ENCODE results near the gene CLDN6.

The CLDN6 gene

DNA sequence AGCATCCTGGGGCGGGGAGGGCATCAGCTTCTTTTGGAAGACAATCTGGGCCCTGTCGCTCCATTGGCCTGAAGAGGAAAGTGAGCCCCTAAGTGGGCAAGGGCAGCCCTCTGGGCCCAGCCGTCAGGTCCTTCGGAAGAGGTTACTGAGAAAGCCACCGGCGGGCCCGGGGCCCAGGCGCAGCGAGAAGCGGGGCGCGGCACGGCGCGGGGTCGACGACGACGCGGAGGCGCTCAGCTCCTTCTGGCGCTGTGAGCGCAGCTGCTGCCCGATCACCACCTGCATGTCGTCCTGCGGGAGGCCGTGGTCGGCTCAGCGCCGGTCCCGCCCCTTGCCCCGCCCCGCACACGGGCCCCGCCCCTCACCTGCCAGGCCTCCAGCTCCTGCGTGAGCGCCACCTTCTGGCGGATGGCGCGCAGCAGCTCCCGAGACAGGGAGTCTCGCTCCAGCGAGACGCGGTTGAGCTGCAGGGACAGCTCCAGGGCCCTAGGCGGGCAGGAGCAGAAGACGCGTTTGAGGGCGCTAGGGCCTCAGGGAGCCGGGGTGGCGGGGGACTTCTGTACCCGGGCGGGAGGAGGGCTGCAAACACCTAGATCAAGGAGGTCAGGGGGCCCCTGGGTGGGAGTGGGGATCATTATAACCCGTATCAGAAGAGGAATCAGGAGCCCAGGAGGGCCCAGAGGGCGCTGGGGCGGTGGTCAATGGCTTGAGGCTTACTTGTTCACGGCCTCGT is 10.2 kb upstream of the CLDN6 start:
- peak; percentile 17 for DNase-seq (ENCODE audit: low read depth)

GRCh38 chr16:3027489-3027795 is 9.5 kb upstream of the CLDN6 start:
- no peak for DNase-seq (ENCODE audit: low read depth)

- DNase-seq (ENCODE audit: low read depth), result no peak
Observed at GRCh38 chr16:3026609-3027488, 8.9 kb upstream of the CLDN6 start.

GRCh38 chr16:3026003-3026378 is 8.0 kb upstream of the CLDN6 start:
- no peak for DNase-seq (ENCODE audit: low read depth)

GRCh38 chr16:3025032-3026002 is 7.3 kb upstream of the CLDN6 start:
- DNase-seq (ENCODE audit: low read depth), result no peak

DNA sequence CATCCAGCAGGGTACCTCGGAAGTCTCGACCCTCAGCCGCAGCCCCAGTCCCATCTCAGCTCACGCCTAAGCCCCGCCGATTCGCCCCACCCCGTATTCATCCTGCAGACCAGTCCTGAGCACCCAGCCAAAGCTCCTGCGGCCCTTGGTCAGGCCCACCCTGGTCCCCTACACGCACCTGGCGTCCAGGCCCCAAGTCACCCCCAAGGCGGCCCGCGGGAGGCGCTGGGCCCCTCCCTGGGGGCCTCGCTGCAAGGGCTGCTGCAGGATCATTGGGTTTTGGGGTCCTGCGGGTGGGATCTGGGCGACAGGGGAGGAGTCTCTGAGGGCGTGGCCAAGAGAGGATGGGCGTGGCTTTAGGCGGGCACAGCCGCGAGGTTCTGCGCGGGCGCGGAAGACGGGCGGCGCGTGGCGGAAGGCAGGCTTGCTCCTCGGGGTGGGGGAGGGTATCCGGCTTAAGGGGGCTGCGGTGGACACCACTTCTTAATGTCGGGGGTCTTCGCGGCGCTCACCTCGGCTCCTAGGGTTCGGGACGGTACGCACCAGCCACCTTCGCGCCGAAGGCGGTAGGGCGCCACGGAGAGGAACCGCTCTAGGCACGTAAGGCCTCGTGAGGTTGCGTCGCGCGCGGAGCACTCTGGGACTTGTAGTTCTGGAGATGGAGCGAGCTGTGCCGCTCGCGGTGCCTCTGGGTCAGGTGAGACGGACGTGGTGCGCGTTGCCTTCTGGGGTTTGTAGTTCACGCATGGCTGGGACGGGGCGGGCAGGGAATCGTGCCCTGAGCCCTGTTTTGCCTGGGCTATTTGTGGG is 5.9 kb upstream of the CLDN6 start, which contains the start of the genes HCFC1R1 and THOC6:
TSS of gene HCFC1R1 (minus strand) at position 274 of the 810 bp plus-strand sequence. CDS start at position 273, 1 bp downstream.
TSS of gene THOC6 (plus strand) at position 367 of the 810 bp plus-strand sequence. CDS start at position 659, 292 bp downstream.
- DNase-seq (ENCODE audit: low read depth), result peak; percentile 94

- DNase-seq (ENCODE audit: low read depth), result no peak
Observed at GRCh38 chr16:3023415-3023668, 5.4 kb upstream of the CLDN6 start.

- DNase-seq (ENCODE audit: low read depth), result no peak
Observed at GRCh38 chr16:3022684-3023414, 4.9 kb upstream of the CLDN6 start.

- DNase-seq (ENCODE audit: low read depth), result peak; percentile 86
Observed at GRCh38 chr16:3022208-3022683, 4.3 kb upstream of the CLDN6 start.

- DNase-seq (ENCODE audit: low read depth), result peak; percentile 73
Observed at GRCh38 chr16:3021449-3022207, 3.6 kb upstream of the CLDN6 start.

GRCh38 chr16:3020604-3021448 is 2.8 kb upstream of the CLDN6 start:
- peak; percentile 59 for DNase-seq (ENCODE audit: low read depth)

GRCh38 chr16:3020247-3020603 is 2.2 kb upstream of the CLDN6 start, which contains the start of gene TNFRSF12A:
Gene TNFRSF12A, plus strand, starts transcription at chr16:3020368. Its CDS starts 30 bp downstream, at chr16:3020398.
- DNase-seq (ENCODE audit: low read depth), result peak; percentile 14

DNA sequence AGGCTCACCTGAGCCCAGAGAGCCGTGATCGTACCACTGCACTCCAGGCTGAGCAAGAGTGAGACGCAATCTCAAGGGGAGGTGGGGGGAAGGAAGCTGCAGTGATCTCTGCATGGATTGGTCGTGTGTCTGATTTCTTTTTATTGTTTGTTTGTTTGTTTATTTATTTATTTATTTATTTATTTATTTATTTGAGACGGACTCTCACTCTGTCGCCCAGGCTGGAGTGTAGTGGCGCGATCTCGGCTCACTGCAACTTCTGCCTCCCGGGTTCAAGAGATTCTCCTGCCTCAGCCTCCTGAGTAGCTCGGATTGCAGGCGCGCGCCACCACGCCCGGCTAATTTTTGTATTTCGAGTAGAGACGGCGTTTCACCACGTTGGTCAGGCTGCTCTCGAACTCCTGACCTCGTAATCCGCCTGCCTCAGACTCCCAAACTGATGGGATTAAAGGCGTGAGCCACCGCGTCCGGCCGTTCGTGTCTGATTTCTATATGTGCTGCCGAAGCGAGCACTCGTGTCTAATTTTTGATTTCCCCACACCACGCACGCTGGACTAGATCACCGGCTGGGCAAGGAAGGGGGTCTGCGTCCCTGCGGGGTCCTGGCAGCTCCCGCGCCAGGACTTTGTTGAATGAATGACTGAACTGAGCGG is 1.7 kb upstream of the CLDN6 start:
- no peak for DNase-seq (ENCODE audit: low read depth)

DNA sequence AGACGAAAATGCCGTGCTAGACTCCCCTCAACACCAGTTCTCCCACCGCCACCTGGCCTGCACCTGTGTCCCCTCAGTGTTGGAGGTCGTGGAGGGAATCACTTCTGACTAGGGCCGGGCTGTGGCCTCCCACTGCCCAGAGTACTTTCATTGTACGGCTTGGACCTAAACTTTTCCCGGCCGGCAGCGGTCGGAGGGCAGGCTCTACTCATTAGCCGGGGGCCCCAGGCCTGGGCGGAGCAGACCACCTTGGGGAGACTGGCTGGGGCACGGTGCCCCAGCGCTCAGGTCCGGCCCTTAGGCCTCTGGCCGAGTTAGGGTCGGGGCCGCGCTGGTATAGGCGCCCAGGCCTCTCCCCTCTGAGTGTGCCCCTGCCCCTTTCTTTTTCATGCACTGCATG is 639 bp downstream of the CLDN6 start:
- no peak for DNase-seq (ENCODE audit: low read depth)

GRCh38 chr16:3015865-3016521 is 2.0 kb downstream of the CLDN6 start:
- no peak for DNase-seq (ENCODE audit: low read depth)

DNA sequence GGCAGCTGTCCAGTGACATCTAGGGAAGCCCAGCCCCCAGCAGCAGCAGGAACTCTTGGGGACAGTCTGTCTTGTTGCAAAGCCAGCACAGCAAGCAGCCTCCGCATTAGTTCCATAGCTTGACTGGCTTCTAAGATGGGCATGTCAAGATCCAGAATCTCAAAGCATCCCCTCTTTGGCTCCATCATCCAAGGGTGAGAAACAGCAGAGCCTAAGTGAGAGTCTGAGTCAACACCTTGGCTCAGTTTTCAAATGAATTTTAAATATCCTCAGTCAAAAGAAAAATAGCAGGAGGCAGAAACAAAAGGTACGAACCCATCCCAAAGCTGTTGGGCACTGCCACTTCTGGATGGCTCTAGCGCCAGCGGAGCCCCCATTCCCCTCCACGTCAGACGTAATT is 3.0 kb downstream of the CLDN6 start:
- DNase-seq (ENCODE audit: low read depth), result no peak

DNA sequence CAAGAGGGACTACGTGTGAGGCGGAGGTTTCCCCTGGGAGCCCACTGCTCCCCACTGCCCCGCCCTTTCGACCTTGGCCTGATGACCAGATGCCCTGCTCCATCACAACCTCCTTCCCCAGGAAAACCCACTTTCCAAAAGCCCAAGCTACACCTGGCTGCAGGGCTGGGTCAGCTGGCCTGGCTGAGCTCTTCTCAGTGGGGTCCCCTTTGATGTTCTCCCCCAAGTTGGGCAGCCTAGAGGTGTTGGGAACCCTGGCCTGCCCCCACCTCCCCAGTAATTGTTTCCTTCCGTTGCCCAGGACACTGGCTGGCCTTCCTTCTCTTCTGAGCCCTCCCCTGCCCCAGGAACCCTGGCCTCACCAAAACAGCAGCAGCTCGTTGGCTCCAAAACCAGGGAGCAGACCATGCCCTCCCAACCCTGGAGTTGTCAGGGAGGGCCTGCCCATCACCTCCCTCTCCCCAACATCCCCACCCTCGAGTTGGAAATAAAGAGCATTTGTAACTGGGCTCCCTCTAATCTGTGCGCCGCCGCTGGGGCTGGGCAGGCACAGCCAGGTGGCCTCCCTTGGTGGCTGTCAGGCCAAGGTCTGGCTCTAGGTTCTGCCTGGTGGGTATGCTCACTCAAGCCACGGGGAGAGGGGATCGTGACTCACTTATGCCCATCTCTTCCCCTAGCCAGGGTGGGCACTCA is 3.8 kb downstream of the CLDN6 start:
- DNase-seq (ENCODE audit: low read depth), result no peak

Measured in non-pigmented ciliary epithelial cell (primary cell).